Measurements from ENCODE around the gene TRAFD1.

GRCh38 chr12:112169161-112169872 lies 44.0 kb downstream of the TRAFD1 start:
- TF ChIP-seq CTCF (IDR thresholded peaks at IDR 0.05; ENCODE audit: low read depth, low read length) (no peak), POLR2A (IDR thresholded peaks at IDR 0.05; ENCODE audit: extremely low read depth, insufficient read length) (no peak), MAX (IDR thresholded peaks at IDR 0.05; ENCODE audit: low read depth, low read length) (no peak), MYC (IDR thresholded peaks at IDR 0.05; ENCODE audit: low read depth, low read length) (no peak)
